SK-N-SH (cell line): Measurements from ENCODE around the gene SERTAD4.

ENCODE experiments used
- EP300 ChIP-seq, 2 experiments: IDR thresholded peaks; 2 replicates each; pipeline versions ENCODE4 v1.4.0 to v1.6.1; 2012; ENCODE audit warnings: borderline replicate concordance in 1 of 2, low read depth in 1 of 2, low read length in 1 of 2
- EZH2phosphoT487 ChIP-seq: fragments of 200-600 bp; sonication (generic); IDR thresholded peaks from 2 replicates; pipeline ENCODE4 v1.6.1; 2017; ENCODE audit warnings: low read depth, mixed run types, mild to moderate bottlenecking, antibody characterized with exemption, moderate library complexity, borderline replicate concordance

- TF ChIP-seq EP300 (IDR thresholded peaks at IDR 0.05; ENCODE audit: borderline replicate concordance in 1 of 2, low read depth in 1 of 2, low read length in 1 of 2): no peak
- no peak for TF ChIP-seq EZH2phosphoT487
These were observed 2.9 kb downstream of the SERTAD4 start for GRCh38 chr1:210235363-210236053.
